HuH-7.5 (cell line): ENCODE data around the gene NXPH4.
A peak's percentile ranks its signal among the peaks of the same experiment; 100 is the strongest.

Experiments used
- DNase-seq: peaks from one replicate; pipeline ENCODE4 v3.0.0; 2011; ENCODE audit warnings: low spot score

The NXPH4 gene

GRCh38 chr12:57216014-57216911, at the start of gene NXPH4:
Gene NXPH4, plus strand, starts transcription at chr12:57216794. Its CDS starts 176 bp downstream, at chr12:57216970.
- peak; percentile 88 for DNase-seq

- no peak for DNase-seq
These were observed 49.6 kb upstream of the NXPH4 start for GRCh38 chr12:57166971-57167371.

GRCh38 chr12:57168058-57168457, 48.5 kb upstream of the NXPH4 start:
- no peak for DNase-seq

- DNase-seq: no peak
These were observed 47.4 kb upstream of the NXPH4 start for GRCh38 chr12:57169046-57169795.

- no peak for DNase-seq
These were observed 46.6 kb upstream of the NXPH4 start for GRCh38 chr12:57169969-57170368.

GRCh38 chr12:57170408-57170807, 46.2 kb upstream of the NXPH4 start:
- no peak for DNase-seq

GRCh38 chr12:57170927-57171326, 45.7 kb upstream of the NXPH4 start:
- no peak for DNase-seq

- no peak for DNase-seq
These were observed 44.9 kb upstream of the NXPH4 start for GRCh38 chr12:57171668-57172067.

GRCh38 chr12:57173089-57173488, 43.5 kb upstream of the NXPH4 start:
- DNase-seq: peak; percentile 87

GRCh38 chr12:57173683-57174082, 42.9 kb upstream of the NXPH4 start:
- DNase-seq: no peak

GRCh38 chr12:57175428-57176138, 41.0 kb upstream of the NXPH4 start:
- DNase-seq: peak; percentile 84

- DNase-seq: no peak
These were observed 40.5 kb upstream of the NXPH4 start for GRCh38 chr12:57176139-57176477.

- DNase-seq: no peak
These were observed 39.7 kb upstream of the NXPH4 start for GRCh38 chr12:57176846-57177245.

GRCh38 chr12:57177354-57177753, 39.2 kb upstream of the NXPH4 start:
- no peak for DNase-seq

- no peak for DNase-seq
These were observed 38.4 kb upstream of the NXPH4 start for GRCh38 chr12:57178213-57178612.

- DNase-seq: no peak
These were observed 37.1 kb upstream of the NXPH4 start for GRCh38 chr12:57179331-57180086.

GRCh38 chr12:57180321-57180989, 36.1 kb upstream of the NXPH4 start:
- no peak for DNase-seq

GRCh38 chr12:57181072-57181471, 35.5 kb upstream of the NXPH4 start:
- DNase-seq: no peak

- no peak for DNase-seq
These were observed 34.9 kb upstream of the NXPH4 start for GRCh38 chr12:57181561-57182155.

GRCh38 chr12:57182918-57183575, 33.5 kb upstream of the NXPH4 start:
- peak; percentile 99 for DNase-seq
